Measurements from ENCODE around the gene TRRAP.
"Not testable (repeated sequence)": the region's sequence is repeated elsewhere in the genome, so short reads cannot be mapped to it uniquely, and the experiment has no call there.

Gene TRRAP

GRCh38 chr7:98866351-98866750 is 12.0 kb upstream of the TRRAP start:
- no peak for DNase-seq (ENCODE audit: low read depth in 2 of 2)

- no peak for DNase-seq (ENCODE audit: low read depth in 2 of 2)
Observed at GRCh38 chr7:98866765-98867164, 11.6 kb upstream of the TRRAP start.

- no peak for DNase-seq (ENCODE audit: low read depth in 2 of 2)
Observed at GRCh38 chr7:98868450-98868849, 9.9 kb upstream of the TRRAP start.

- DNase-seq (ENCODE audit: low read depth in 2 of 2): no peak
Observed at GRCh38 chr7:98869027-98869596, 9.2 kb upstream of the TRRAP start.

- DNase-seq (ENCODE audit: low read depth in 2 of 2): no peak
Observed at GRCh38 chr7:98869597-98870120, 8.7 kb upstream of the TRRAP start, which contains the start of gene TMEM130. TMEM130 (minus strand) TSS chr7:98870014; CDS start chr7:98869861, 153 bp downstream.

GRCh38 chr7:98870121-98870651 is 8.1 kb upstream of the TRRAP start:
- no peak for DNase-seq (ENCODE audit: low read depth in 2 of 2)

- no peak for DNase-seq (ENCODE audit: low read depth in 2 of 2)
Observed at GRCh38 chr7:98870807-98871491, 7.4 kb upstream of the TRRAP start.

GRCh38 chr7:98872328-98872924 is 5.9 kb upstream of the TRRAP start:
- no peak for DNase-seq (ENCODE audit: low read depth in 2 of 2)

- DNase-seq (ENCODE audit: low read depth in 2 of 2): not testable (repeated sequence)
Observed at GRCh38 chr7:98873610-98874009, 4.7 kb upstream of the TRRAP start.

GRCh38 chr7:98874942-98875341 is 3.4 kb upstream of the TRRAP start:
- DNase-seq (ENCODE audit: low read depth in 2 of 2): no peak

GRCh38 chr7:98875501-98875900 is 2.8 kb upstream of the TRRAP start:
- DNase-seq (ENCODE audit: low read depth in 2 of 2): no peak

GRCh38 chr7:98877146-98877545 is 1.2 kb upstream of the TRRAP start:
- no peak for DNase-seq (ENCODE audit: low read depth in 2 of 2)

GRCh38 chr7:98877692-98878364 is 504 bp upstream of the TRRAP start:
- DNase-seq (ENCODE audit: low read depth in 2 of 2): no peak

- no peak for DNase-seq (ENCODE audit: low read depth in 2 of 2)
Observed at GRCh38 chr7:98879198-98879978, 1.1 kb downstream of the TRRAP start.

- no peak for DNase-seq (ENCODE audit: low read depth in 2 of 2)
Observed at GRCh38 chr7:98879979-98880315, 1.6 kb downstream of the TRRAP start.

GRCh38 chr7:98880485-98880884 is 2.2 kb downstream of the TRRAP start:
- no peak for DNase-seq (ENCODE audit: low read depth in 2 of 2)

GRCh38 chr7:98881561-98882315 is 3.4 kb downstream of the TRRAP start:
- DNase-seq (ENCODE audit: low read depth in 2 of 2): no peak

GRCh38 chr7:98884416-98884815 is 6.1 kb downstream of the TRRAP start:
- DNase-seq (ENCODE audit: low read depth in 2 of 2): no peak

GRCh38 chr7:98887038-98887437 is 8.7 kb downstream of the TRRAP start:
- no peak for DNase-seq (ENCODE audit: low read depth in 2 of 2)

- no peak for DNase-seq (ENCODE audit: low read depth in 2 of 2)
Observed at GRCh38 chr7:98892609-98893008, 14.3 kb downstream of the TRRAP start.

GRCh38 chr7:98899816-98900215 is 21.5 kb downstream of the TRRAP start:
- no peak for DNase-seq (ENCODE audit: low read depth in 2 of 2)

Measured in fibroblast of skin of left quadriceps (primary cell).